Stimulated activated effector memory CD8-positive, alpha-beta T cell treated with anti-CD3 and anti-CD28 coated beads, Interleukin-12 subunit alpha, Interleukin-12 subunit beta, amount 100 ng/mL, for 72 hours (primary cell): ENCODE measurements around the gene ACSF3.

Experiments
- ATAC-seq: fragments of 150-1000 bp; cut with Tn5 transposase; 2 replicates; pipeline ENCODE4 v1.10.0; 2021
- DNase-seq, 2 donors: peaks; one replicate each; pipeline ENCODE4 v3.0.0; 2021 to 2022; ENCODE audit warnings: low spot score in 2 of 2
- H3K27ac Mint-ChIP-seq: one replicate; pipeline ENCODE4 v1.8.0; 2022; ENCODE audit warnings: mild to moderate bottlenecking, mixed read lengths
- H3K36me3 Mint-ChIP-seq: one replicate; pipeline ENCODE4 v1.8.0; 2022; ENCODE audit warnings: mild to moderate bottlenecking, mixed read lengths
- H3K4me1 Mint-ChIP-seq: one replicate; pipeline ENCODE4 v1.8.0; 2022; ENCODE audit warnings: mixed read lengths
- H3K4me3 Mint-ChIP-seq: one replicate; pipeline ENCODE4 v1.8.0; 2022; ENCODE audit warnings: mild to moderate bottlenecking, mixed read lengths
- H3K9me3 Mint-ChIP-seq: one replicate; pipeline ENCODE4 v1.8.0; 2022; ENCODE audit warnings: mixed read lengths

The ACSF3 gene

DNA sequence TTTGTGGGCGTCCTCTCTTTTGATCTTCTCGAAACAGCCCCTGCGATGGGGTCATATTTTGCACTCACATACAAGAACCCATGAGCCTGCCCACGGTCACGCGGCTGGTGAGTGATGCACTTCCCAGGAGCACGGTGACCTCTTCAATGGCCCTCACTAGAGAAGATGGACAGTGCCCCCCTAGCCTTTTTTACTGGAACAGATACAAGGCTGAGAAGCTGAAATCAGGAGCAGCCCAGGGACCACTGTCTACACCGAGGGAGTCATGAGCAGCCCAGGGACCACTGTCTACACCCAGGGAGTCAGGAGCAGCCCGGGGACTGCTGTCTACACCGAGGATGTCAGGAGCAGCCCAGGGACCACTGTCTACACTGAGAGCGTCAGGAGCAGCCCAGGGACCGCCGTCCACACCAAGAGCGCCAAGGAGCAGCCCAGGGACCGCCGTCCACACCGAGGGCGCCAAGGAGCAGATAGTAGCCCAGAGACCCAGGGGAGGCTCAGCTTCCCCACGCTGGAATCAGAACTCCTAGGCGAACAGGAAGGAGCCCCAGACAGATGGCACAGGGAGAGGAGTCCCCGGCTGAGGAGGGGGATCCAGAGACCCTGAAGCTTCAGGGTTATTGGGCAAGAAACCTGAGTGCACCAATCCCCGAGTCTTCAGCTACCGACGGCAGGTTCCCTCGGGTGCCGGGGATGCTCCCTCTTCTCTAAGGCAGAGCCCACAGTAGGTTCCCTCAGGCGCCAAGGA, 23.7 kb downstream of the ACSF3 start:
- H3K4me1 Mint-ChIP-seq, result peaks cover 34% of the 10 kb centered on the region
- peaks cover 55% of the 10 kb centered on the region for H3K36me3 Mint-ChIP-seq
- no peak for DNase-seq
- H3K4me3 Mint-ChIP-seq, result no peak overlapping the region
- peak overlapping the region; percentile 26 for H3K27ac Mint-ChIP-seq
- H3K9me3 Mint-ChIP-seq, result no peaks in the 10 kb centered on the region
- ATAC-seq, result no peak

- H3K27ac Mint-ChIP-seq, result no peak overlapping the region
- ATAC-seq (no peak), DNase-seq (no peak)
- no peak overlapping the region for H3K4me3 Mint-ChIP-seq
- peaks cover 34% of the 10 kb centered on the region for H3K4me1 Mint-ChIP-seq
- no peaks in the 10 kb centered on the region for H3K9me3 Mint-ChIP-seq
- peaks cover 55% of the 10 kb centered on the region for H3K36me3 Mint-ChIP-seq
Observed at GRCh38 chr16:89117975-89118289, 24.3 kb downstream of the ACSF3 start.

DNA sequence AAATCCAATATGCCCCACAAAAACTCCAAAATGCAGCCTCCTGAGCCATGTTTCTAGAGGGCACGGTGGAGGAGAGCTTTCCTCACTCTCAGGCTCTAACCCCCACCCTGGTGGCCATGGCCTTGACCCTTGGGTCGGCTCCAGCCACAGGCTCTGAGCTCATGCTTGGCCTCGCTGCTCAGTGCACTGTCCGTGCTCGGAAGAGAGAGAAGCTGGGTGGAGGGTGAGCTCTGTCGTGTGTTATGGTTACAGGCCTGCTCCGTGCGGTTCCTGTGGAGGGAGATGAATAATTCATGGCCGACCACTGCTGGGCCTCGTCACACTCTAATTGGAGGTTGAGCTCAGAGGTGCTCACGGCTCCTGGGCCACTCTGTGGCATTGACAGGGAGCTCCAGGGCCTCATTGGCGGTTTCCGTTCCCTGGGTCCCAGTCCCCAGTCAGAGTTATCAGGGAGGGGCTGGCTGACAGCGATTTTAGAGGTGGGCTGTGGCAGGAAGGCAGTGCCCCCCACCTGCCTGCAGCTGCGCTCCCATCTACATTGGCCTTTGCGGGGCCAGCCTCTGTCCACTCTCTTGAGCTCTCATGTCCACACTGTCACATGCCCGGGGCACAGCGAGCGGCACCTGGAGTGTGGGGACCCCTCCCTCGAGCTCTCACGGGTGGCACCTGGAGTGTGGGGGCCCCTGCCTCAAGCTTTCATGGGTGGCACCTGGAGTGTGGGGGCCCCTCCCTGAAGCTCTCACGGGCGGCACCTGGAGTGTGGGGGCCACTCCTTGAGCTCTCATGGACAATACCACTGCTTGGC, 24.9 kb downstream of the ACSF3 start:
- ATAC-seq (no peak), DNase-seq (no peak)
- H3K9me3 Mint-ChIP-seq, result no peaks in the 10 kb centered on the region
- peaks cover 38% of the 10 kb centered on the region for H3K4me1 Mint-ChIP-seq
- no peak overlapping the region for H3K4me3 Mint-ChIP-seq
- H3K36me3 Mint-ChIP-seq, result peaks cover 55% of the 10 kb centered on the region
- H3K27ac Mint-ChIP-seq, result no peak overlapping the region

DNA sequence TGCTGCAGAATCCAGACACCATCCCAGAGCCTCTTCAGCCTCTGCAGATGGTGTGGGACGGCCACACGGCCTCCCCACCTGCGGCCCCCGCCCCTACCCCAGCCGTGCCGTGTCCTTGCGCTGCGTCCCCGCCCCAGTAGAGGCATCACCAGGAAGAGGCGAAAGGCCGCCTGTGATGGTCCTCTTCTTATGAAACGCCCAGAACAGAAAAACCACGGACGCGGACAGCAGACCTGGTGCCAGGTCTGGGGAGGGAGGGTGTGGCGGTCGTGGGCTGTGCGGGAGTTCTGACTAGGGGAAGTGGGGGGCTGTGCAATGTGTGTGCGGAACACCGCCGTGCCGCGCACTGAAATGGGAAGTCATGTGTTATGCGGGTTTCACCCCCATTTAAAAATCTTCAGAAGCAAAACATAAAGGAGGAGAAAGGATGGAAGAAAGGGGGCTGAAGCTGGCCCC, 25.5 kb downstream of the ACSF3 start:
- Mint-ChIP-seq H3K27ac (no peak overlapping the region), H3K4me3 (no peak overlapping the region), H3K9me3 (no peaks in the 10 kb centered on the region), H3K4me1 (peaks cover 36% of the 10 kb centered on the region), H3K36me3 (peaks cover 49% of the 10 kb centered on the region)
- DNase-seq (no peak), ATAC-seq (no peak)

GRCh38 chr16:89119661-89120141, 26.0 kb downstream of the ACSF3 start:
- ATAC-seq (no peak), DNase-seq (no peak)
- H3K4me3 Mint-ChIP-seq, result no peak overlapping the region
- H3K36me3 Mint-ChIP-seq, result peaks cover 44% of the 10 kb centered on the region
- peaks cover 31% of the 10 kb centered on the region for H3K4me1 Mint-ChIP-seq
- H3K27ac Mint-ChIP-seq, result no peak overlapping the region
- no peaks in the 10 kb centered on the region for H3K9me3 Mint-ChIP-seq

DNA sequence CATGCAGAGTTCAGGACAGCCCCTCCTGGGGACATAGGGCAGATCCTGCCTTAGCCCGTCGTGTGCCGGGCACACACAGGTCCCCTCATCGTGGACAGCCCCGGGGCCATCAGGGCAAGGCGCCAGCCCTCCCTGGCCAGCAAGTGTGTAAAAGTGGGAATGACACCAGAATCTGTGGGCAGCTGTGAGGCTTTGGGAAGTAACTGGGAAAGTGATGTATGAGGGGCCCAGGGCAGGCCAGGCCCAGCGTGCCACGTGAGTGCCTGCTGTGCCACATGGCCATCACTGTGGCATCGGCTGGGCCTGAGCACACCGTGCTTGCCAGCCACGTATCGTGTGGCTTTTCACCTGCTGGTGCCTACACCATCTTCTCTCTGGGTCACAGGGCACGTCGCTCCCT, 26.6 kb downstream of the ACSF3 start:
- peaks cover 40% of the 10 kb centered on the region for H3K36me3 Mint-ChIP-seq

GRCh38 chr16:89120921-89121351, 27.3 kb downstream of the ACSF3 start:
- peak overlapping the region; percentile 45 for H3K27ac Mint-ChIP-seq
- H3K9me3 Mint-ChIP-seq, result no peaks in the 10 kb centered on the region
- DNase-seq (no peak), ATAC-seq (no peak)
- H3K4me3 Mint-ChIP-seq, result no peak overlapping the region
- peaks cover 39% of the 10 kb centered on the region for H3K36me3 Mint-ChIP-seq
- peaks cover 22% of the 10 kb centered on the region for H3K4me1 Mint-ChIP-seq

More for the DNA sequence above, 26.6 kb downstream of the ACSF3 start:
- no peak for ATAC-seq
- no peak for DNase-seq
- peaks cover 25% of the 10 kb centered on the region for H3K4me1 Mint-ChIP-seq
- no peak overlapping the region for H3K27ac Mint-ChIP-seq
- H3K9me3 Mint-ChIP-seq, result no peaks in the 10 kb centered on the region
- H3K4me3 Mint-ChIP-seq, result no peak overlapping the region

GRCh38 chr16:89121691-89122321, 28.2 kb downstream of the ACSF3 start:
- Mint-ChIP-seq H3K4me3 (no peak overlapping the region), H3K9me3 (no peaks in the 10 kb centered on the region), H3K4me1 (peaks cover 19% of the 10 kb centered on the region), H3K27ac (peak overlapping the region; percentile 74), H3K36me3 (peaks cover 40% of the 10 kb centered on the region)
- DNase-seq, result no peak
- no peak for ATAC-seq

- Mint-ChIP-seq H3K9me3 (no peaks in the 10 kb centered on the region), H3K4me1 (peaks cover 19% of the 10 kb centered on the region), H3K4me3 (no peak overlapping the region), H3K36me3 (peaks cover 40% of the 10 kb centered on the region), H3K27ac (peak overlapping the region; percentile 74)
- no peak for DNase-seq
- no peak for ATAC-seq
Observed at GRCh38 chr16:89122322-89122851, 28.7 kb downstream of the ACSF3 start.

- ATAC-seq, result no peak
- peaks cover 35% of the 10 kb centered on the region for H3K36me3 Mint-ChIP-seq
- H3K4me3 Mint-ChIP-seq, result no peak overlapping the region
Observed at GRCh38 chr16:89123001-89123830, 29.6 kb downstream of the ACSF3 start.

GRCh38 chr16:89123831-89124100, 30.1 kb downstream of the ACSF3 start:
- Mint-ChIP-seq H3K36me3 (peaks cover 33% of the 10 kb centered on the region), H3K9me3 (no peaks in the 10 kb centered on the region), H3K4me3 (no peak overlapping the region), H3K4me1 (peaks cover 19% of the 10 kb centered on the region), H3K27ac (no peak overlapping the region)
- DNase-seq (no peak), ATAC-seq (no peak)

More at GRCh38 chr16:89123001-89123830, 29.6 kb downstream of the ACSF3 start:
- Mint-ChIP-seq H3K4me1 (peaks cover 19% of the 10 kb centered on the region), H3K27ac (peak overlapping the region; percentile 43), H3K9me3 (no peaks in the 10 kb centered on the region)
- no peak for DNase-seq

- Mint-ChIP-seq H3K4me3 (no peak overlapping the region), H3K36me3 (peaks cover 34% of the 10 kb centered on the region), H3K9me3 (no peaks in the 10 kb centered on the region), H3K27ac (peak overlapping the region; percentile 63), H3K4me1 (peaks cover 5% of the 10 kb centered on the region)
- ATAC-seq (no peak), DNase-seq (no peak)
Observed at GRCh38 chr16:89129378-89129777, 35.7 kb downstream of the ACSF3 start.

DNA sequence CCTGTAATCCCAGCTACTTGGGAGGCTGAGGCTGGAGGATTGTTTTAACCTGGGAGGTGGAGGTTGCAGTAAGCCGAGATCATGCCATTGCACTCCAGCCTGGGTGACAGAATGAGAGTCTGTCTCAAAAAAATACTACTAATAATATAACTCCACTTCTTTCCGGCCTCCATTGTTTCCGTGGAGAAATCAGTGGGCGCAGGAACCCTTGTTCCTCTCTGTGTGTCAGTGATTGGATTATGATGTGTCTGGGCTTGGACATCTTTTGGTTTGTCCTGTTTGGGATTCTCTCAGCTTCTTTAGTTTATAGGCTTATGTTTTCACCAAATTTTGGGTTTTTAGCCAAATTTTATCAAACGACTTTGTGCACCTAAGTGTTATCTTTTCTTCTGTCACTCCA, 36.8 kb downstream of the ACSF3 start:
- Mint-ChIP-seq H3K4me1 (peaks cover 5% of the 10 kb centered on the region), H3K4me3 (no peak overlapping the region), H3K27ac (no peak overlapping the region), H3K9me3 (no peaks in the 10 kb centered on the region), H3K36me3 (peaks cover 42% of the 10 kb centered on the region)
- no peak for DNase-seq
- no peak for ATAC-seq

DNA sequence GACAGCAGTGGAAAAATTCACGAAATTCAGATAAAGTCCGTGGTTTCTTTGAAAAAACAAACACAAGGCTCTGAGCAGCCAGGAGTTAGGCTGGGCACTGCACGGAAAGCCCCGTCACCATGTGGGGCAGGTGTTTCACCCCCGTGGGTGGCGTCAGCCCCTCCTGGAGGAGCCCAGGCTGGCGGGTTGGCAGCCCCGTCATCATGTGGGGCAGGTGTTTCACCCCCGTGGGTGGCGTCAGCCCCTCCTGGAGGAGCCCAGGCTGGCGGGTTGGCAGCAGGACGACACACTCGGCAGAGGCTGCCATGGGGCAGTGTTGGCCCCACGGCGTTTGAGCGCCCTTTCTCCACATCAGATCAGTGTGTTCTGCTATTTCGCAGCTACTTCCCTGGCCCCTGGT, 38.1 kb downstream of the ACSF3 start:
- Mint-ChIP-seq H3K36me3 (peaks cover 42% of the 10 kb centered on the region), H3K27ac (no peak overlapping the region), H3K4me3 (no peak overlapping the region), H3K9me3 (no peaks in the 10 kb centered on the region), H3K4me1 (no peaks in the 10 kb centered on the region)
- DNase-seq (no peak), ATAC-seq (no peak)
